Measurements from ENCODE around the gene MAP2K4. TPM values are rescaled to one million over a fixed set of nuclear protein-coding genes. Genes with fewer than 3 reads are reported as not detected.

The MAP2K4 gene
- total RNA-seq, 4 donors from 2014 or later: 23.1 to 31.9 (median 31.0) TPM

- H3K9me3 ChIP-seq: no peaks in the 10 kb centered on the region
- TF ChIP-seq EP300 (IDR thresholded peaks at IDR 0.05) (no peak), POLR2AphosphoS5 (IDR thresholded peaks at IDR 0.05) (no peak), POLR2A (IDR thresholded peaks at IDR 0.05; ENCODE audit: low read depth) (no peak), CTCF (IDR thresholded peaks at IDR 0.05) (no peak)
- H3K27me3 ChIP-seq: no peaks in the 10 kb centered on the region
- no peak for DNase-seq (ENCODE audit: extremely low spot score)
- H3K36me3 ChIP-seq: no peaks in the 10 kb centered on the region
- H3K4me3 ChIP-seq: no peak overlapping the region
- intact Hi-C loops (cut with DNase I): no loop called here
- no peak overlapping the region for H3K27ac ChIP-seq (replicated peaks in 1 of 4)
- H3K4me1 ChIP-seq: peaks cover 10 to 68% (median 57%) of the 10 kb centered on the region in 4 donors
Measured at GRCh38 chr17:12055889-12056288, 35.2 kb downstream of the MAP2K4 start.

DNA sequence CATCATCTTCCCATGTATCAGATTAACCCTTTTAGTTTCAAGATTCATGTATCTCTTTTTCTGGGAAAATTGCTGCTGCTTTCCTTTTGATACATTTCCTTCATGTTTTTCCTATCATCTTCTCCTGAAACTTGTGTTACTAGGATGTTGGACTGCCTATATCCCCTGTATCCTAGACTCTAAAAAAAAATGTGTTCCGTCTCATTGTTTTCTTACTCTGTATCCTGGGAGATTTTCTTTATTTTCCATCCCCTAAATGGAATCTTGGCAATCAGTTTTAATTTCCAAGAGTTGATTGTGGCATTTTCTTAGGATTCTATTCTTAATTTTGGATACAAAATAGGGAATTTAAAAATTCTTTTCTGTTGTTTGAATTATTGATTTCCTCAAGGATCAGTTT lies 36.8 kb downstream of the MAP2K4 start:
- peaks cover 0 to 3% (median 0%) of the 10 kb centered on the region in 4 donors for H3K36me3 ChIP-seq
- no peaks in the 10 kb centered on the region for H3K27me3 ChIP-seq
- no peak for DNase-seq (ENCODE audit: extremely low spot score)
- no peak overlapping the region for H3K27ac ChIP-seq (replicated peaks in 1 of 4)
- no peak overlapping the region for H3K4me3 ChIP-seq
- intact Hi-C loops (cut with DNase I): no loop called here
- WGBS: 59% methylated on average over 1 of the region's 1 CpG
- no peaks in the 10 kb centered on the region for H3K9me3 ChIP-seq
- peaks cover 10 to 53% (median 41%) of the 10 kb centered on the region in 4 donors for H3K4me1 ChIP-seq
- no peak for TF ChIP-seq CTCF (IDR thresholded peaks at IDR 0.05)
- TF ChIP-seq POLR2A (IDR thresholded peaks at IDR 0.05; ENCODE audit: low read depth): no peak
- no peak for TF ChIP-seq POLR2AphosphoS5 (IDR thresholded peaks at IDR 0.05)
- no peak for TF ChIP-seq EP300 (IDR thresholded peaks at IDR 0.05)

DNA sequence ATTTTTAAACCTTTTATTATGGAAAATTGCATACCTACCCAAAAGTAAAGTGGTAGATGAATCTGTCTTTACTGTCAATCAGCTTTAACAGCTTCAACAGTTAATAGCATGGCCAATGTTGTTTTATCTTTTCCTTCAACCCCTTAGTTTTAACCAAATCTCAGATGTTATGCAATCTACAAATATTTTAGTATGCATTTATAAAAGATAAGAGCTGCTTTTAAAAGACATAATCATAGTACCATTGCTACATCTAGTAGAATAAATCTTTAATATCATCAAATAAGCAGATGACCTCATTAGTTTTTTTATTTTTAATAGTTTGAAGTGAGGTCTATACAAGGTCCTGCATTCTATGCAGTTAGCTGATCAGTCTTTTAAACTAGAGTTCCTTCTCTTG lies 37.9 kb downstream of the MAP2K4 start:
- H3K27ac ChIP-seq (replicated peaks in 1 of 4): no peak overlapping the region
- peaks cover 0 to 3% (median 0%) of the 10 kb centered on the region in 4 donors for H3K36me3 ChIP-seq
- intact Hi-C loops (cut with DNase I): no loop called here
- TF ChIP-seq POLR2AphosphoS5 (IDR thresholded peaks at IDR 0.05): no peak
- TF ChIP-seq EP300 (IDR thresholded peaks at IDR 0.05): no peak
- TF ChIP-seq POLR2A (IDR thresholded peaks at IDR 0.05; ENCODE audit: low read depth): no peak
- no peak for TF ChIP-seq CTCF (IDR thresholded peaks at IDR 0.05)
- H3K4me3 ChIP-seq: no peak overlapping the region
- H3K9me3 ChIP-seq: no peaks in the 10 kb centered on the region
- H3K4me1 ChIP-seq: peaks cover 6 to 43% (median 32%) of the 10 kb centered on the region in 4 donors
- H3K27me3 ChIP-seq: no peaks in the 10 kb centered on the region
- DNase-seq (ENCODE audit: extremely low spot score): no peak

- Histone ChIP-seq H3K27ac (replicated peaks in 1 of 4) (no peak overlapping the region), H3K4me1 (peaks cover 5 to 16% (median 8%) of the 10 kb centered on the region in 4 donors), H3K9me3 (no peaks in the 10 kb centered on the region), H3K36me3 (peaks cover 0 to 3% (median 0%) of the 10 kb centered on the region in 4 donors), H3K4me3 (no peak overlapping the region), H3K27me3 (no peaks in the 10 kb centered on the region)
- TF ChIP-seq CTCF (IDR thresholded peaks at IDR 0.05): no peak
- TF ChIP-seq EP300 (IDR thresholded peaks at IDR 0.05): no peak
- TF ChIP-seq POLR2A (IDR thresholded peaks at IDR 0.05; ENCODE audit: low read depth): no peak
- no peak for TF ChIP-seq POLR2AphosphoS5 (IDR thresholded peaks at IDR 0.05)
- 100% methylated on average over 3 of the region's 3 CpGs for WGBS
- intact Hi-C loops (cut with DNase I): no loop called here
- no peak for DNase-seq (ENCODE audit: extremely low spot score)
Measured at GRCh38 chr17:12062249-12062648, 41.6 kb downstream of the MAP2K4 start.

DNA sequence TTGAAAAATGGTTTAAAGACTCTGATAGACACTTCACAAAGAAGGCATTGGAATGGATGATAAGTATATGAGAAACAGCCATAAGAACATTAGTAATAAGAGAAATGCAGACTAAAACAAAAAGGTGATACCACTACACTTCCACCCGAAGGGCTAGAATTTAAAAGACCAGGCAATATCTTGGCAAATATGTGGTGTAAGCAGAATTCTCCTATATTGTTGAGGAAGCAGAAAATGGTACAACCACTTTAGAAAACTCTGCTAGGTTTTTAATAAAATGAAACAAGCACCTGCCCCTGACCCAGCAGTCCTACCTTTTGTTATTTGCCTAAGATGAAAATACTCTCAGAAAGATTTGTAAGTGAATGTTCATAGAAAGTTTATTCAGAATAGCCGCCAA lies 43.7 kb downstream of the MAP2K4 start:
- no peak for TF ChIP-seq EP300 (IDR thresholded peaks at IDR 0.05)
- no peak for TF ChIP-seq POLR2AphosphoS5 (IDR thresholded peaks at IDR 0.05)
- Histone ChIP-seq H3K9me3 (no peaks in the 10 kb centered on the region), H3K36me3 (peaks cover 0 to 3% (median 0%) of the 10 kb centered on the region in 4 donors), H3K4me3 (no peak overlapping the region), H3K27ac (replicated peaks in 1 of 4) (no peak overlapping the region), H3K27me3 (no peaks in the 10 kb centered on the region), H3K4me1 (peaks cover 0 to 7% (median 0%) of the 10 kb centered on the region in 4 donors)
- intact Hi-C loops (cut with DNase I): no loop called here
- DNase-seq (ENCODE audit: extremely low spot score): no peak
- WGBS: 95% methylated on average over 2 of the region's 2 CpGs
